GM19438 (cell line): ENCODE measurements around the gene CHMP6.

ENCODE experiments used
- ATAC-seq: cut with Tn5 transposase; IDR thresholded peaks from one replicate; pipeline ENCODE4 v1.9.1; 2021; ENCODE audit warnings: low read depth; ENCODE audit not compliant: unreplicated experiment

The CHMP6 gene

DNA sequence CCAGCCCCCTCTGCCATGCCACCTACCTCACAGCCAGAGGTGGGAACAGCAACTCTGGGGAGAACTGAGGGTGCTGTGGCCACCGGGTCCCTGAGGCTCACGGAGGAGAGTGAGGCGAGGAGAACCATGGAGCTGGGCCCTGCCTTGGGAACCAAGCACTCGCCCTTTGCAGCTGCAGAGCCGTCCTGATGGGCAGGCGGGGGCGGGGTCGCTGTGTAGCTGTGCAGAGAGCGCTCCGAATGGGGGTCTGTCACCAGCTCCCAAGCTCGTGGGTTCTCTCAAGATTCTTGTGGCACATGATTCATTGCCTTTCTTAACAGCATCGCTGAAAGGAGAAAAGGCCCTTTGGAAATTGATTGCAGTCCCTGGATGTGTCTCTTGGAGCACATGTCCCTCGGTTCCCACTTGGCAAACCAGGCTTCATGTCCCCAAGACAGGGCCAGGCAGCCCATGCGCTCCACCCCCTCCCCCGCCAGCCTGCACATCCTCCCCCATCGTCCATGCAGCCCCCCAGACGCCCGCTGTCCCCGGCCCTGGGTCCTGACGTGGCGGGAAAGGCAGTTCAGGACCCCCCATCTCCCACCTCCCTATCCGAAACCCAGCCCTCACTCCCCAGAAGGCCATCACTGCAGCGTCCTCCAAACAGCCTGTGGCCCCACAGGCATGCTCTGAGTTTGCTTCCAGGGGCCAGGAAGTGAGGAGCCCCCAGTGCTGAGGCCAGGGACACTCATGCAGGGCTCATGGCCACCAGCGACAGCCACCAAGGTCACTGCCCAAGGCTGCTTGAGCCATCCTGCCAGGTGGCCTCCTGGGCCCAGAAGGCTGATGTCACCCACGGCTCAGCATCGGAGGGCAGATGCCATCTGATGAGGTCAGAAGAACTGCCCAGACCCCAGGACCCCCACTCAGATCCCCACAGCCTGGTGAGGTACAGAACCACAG is 20.6 kb upstream of the CHMP6 start:
- ATAC-seq = no peak

DNA sequence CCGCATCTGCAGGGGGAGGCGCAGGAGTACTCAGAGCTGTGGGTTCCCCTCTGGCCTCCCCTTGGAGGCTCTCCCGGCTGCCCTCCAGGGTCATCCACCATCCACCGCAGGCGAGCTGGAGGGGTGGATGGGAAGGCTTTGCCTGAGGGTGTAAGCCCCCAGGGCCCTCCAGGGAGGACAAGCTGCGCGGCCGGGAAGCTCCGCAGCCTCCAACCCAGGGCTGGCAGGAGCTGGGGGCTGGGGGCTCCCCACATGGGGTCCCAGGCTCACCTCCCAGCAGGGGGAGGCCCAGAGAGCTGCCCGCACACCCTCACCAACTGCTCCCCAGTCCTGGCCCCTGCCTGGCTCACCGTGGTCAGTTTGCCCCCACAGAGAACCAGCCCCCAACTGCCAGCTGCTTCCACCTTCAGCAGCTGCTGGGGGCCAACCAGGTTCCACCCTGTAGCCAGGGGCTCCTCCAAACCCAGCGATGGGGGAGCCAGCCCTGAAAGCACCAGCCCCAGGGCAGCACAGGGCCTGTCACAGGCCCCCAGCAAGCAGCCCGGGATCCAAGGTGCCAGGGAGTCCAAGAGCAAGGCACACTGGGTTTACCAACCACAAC is 19.8 kb upstream of the CHMP6 start:
- no peak for ATAC-seq

DNA sequence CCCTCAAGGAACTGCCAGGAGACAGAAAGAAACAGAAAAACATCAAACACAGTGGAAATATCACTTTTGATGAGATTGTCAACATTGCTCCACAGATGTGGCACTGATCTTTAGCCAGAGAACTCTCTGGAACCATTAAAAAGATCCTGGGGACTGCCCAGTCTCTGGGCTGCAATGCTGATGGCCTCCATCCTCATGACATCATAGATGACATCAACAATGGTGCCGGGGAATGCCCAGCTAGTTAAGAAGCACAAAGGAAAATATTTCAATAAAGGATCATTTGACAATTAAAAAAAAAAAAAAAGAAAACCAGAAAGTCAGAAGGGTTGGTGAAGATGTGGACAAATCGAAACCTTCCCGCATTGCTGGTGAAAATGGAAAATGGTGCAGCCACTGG is 14.9 kb upstream of the CHMP6 start:
- ATAC-seq = no peak

DNA sequence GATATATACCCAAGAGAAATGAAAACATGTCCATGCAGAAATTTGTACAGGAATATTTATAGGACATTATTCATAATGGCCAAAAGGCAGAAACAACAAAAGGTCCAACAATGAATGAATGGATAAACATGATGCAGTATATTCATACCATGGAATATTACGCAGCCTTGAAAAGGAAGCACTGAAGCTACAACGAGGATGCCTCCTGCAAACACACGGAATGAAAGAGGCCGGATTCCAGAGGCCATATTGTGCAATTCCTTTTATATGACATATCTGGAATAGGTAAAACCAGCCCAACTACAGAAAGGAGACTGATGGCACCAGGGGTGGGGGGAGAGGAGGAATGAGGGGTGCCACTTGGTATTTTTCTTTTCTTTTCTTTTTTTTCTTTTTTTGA is 14.5 kb upstream of the CHMP6 start:
- ATAC-seq = no peak

DNA sequence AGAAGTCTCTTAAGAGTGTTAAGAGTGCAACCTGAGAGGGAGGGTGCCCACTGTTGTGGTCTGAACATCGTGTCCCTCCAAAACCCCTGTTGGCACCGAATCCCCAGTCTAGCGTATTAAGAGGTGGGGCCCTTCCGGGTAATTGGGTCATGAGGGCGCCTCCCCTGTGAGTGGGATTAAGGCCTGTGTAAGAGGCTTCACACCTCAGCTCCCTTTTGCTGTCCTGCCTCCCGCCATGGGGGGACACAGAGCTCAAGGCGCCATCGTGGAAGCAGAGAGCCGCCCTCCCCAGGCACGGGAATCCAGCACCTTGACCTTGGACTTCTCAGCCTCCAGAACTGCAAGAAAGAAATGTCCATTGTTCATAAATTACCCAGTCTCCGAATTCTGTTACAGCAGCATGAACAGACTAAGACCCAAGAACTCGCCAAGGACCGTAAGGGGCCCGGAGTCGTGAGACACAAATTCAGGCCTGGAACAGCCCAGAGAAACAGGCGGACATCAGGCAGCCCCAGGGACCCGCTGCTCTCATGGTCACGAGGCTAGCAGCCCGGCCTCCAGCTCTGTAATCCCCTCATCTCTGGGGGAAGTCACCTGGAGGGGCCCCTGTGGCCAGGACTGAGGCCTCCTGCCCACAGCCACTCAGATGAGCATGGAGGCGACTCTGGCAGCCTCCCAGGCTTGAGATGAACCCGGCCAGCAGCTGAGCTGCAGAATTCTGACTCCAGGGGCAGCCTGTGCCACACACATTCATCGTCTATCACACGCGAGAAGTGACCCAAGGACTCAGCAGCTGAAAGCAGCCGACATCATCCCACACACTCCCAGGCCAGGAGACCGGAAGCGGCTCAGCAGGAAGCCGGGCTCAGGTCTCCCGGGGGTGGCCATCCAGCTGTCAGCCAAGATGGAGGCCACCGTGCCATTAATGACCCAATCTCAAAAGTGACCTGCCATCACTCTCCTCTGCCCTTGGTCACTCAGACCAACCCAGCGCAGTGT is 12.8 kb upstream of the CHMP6 start:
- ATAC-seq = no peak

DNA sequence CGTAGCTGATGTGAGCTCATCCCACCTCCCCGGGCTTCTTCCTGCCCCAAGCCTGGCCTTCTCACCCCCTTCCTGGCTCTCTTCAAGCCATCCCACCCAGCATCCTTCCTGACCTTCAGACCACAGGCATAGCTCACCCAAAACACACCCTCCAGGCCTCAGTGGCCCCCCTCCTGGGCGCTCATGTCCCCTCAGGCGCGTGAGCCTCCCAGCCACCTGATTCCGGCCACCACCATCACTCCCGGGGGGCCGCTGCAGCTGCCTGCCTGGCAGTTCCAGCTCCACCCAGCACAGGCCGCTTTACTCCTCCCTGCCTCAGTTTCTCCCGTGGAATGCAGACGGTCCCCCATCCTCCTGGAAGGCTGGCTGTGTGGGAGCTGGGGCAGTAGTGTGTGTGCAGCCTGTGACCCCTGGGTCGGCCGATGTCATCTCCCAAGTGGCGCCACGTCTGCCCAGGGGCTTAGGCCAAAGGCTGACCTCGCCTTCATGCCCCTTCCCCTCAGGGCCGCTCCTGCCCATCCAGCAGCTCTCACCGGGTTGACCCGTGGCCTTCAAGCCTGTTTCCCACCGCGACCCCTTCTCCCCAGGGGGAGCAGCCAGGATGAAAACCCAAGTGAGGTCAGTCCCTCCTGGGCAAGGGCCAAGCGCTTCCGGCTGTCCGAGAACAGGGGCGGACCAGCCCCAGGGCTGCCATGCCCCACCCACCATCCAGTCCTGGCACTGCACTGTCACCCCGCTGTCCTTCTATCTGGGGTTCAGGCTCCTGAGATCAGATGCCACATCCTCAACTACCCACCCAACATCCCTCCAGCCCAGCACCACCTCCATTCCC is 11.9 kb upstream of the CHMP6 start:
- ATAC-seq = no peak

DNA sequence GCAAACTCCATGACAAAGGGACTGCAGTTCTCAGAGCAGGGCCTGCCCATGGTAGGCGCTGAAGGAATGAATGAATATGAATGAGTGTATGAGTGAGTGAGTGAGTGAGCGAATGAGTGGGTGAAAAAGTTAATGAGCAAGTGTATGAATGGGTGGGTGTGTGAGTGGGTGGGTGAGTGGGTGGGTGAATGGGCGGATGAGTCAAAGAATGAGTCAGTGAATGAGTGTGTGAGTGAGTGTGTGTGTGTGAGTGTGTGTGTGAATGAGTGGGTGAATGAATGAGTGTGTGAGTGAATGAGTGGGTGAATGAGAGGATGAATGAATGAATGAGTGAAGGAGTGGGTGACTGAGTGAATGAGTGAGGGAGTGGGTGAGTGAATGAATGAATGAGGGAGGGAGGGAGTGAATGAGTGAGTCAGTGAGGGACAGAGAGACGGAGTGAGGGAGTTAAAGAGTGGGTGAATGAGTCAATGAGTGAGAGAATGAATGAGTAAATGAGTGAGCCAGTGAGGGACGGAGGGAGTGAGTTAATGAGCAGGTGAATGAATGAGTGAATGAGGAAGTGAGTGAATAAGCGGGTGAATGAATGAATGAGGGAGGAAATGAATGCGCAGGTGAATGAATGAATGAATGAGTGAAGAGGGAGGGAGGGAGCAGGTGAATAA is 11.1 kb upstream of the CHMP6 start:
- ATAC-seq = no peak

DNA sequence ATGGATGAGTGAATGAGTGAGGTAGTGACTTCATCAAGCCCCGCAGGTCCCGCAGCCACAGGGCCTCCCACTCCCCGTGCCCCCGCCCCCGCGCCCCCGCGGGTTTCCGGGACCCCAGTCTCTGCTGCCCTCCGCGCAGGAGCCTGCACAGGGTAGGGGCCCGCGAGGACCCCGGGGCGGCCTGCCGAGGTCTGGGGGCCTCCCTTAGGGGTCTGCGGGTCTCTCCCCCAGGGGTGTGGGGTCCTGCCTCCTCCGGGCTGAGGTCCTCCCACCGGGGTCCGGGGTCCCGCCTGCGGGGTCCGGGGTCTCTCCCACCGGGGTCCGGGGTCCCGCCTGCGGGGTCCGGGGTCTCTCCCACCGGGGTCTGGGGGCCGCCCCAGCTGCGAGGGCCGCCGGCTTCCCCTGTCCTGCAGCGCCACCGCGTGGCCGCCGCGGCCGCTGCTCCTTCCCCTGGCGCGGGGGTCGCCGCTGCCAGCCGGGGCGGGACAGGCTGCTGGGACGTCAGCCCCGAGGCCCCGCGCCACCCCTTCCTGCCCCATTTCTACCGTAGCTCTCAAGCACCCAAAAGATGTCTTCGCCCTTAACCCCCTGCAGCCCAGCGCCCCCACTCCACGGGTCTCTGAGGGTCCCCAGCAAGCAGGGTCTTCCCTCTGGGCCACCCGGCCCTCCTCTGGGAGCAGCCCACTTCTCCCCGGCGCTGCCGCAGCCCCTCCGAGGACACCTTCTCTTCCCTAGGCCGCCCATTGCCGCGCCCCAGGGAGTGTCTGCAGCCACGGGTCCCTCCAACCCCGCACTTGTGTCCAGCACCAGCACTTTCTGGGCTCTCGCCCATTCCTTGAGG is 10.4 kb upstream of the CHMP6 start:
- ATAC-seq = no peak

DNA sequence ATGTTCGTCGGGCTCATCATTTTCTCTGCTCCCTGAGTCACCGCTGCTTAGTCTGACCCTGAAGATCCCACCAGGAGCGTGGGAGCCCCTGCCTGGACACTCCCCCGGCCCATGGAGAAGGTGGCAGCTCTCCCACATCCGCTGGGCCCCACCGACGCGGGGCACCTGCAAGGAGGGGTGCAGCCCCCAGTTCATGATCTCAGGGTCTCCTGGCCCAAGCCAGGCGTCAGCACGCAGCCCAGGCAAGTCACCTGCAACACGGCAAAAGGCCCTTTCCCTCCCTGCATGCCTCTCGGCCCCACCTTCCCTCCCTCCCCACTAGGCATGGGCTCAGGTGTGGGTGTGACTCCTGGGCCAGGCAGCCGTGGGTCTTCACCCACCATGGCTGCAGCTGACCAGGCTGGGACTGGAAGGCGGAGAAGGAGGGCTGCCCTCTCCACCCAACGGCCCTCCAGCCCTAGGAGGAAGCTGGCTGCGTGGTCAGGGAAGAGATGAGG is 9.7 kb upstream of the CHMP6 start:
- no peak for ATAC-seq

DNA sequence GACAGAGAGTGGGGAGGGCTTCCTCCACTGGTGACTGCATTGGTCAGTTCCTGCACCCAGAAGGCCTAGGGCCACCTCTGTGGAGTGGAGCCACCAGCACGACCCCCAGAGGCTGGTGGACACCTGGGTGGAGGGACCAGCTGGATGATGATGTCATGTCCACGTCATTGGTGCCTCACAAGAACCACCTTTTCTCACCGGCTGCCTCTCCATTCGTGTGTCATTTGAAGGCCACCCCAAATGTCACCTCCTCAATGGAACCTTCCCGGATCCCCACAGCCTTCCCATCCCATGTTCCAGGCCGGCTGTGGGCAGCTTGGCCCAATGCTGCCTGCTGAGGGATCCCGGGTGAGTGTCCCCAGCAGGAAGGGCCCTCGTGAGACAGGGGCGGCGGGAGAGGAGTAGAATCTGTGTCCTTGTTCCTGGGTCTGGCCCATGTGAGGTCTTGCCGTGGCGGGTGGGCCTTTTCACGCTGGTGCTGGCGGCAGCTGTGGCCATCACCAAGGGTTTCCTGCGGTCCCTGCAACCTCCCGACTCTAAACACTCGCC is 9.1 kb upstream of the CHMP6 start:
- ATAC-seq = no peak

DNA sequence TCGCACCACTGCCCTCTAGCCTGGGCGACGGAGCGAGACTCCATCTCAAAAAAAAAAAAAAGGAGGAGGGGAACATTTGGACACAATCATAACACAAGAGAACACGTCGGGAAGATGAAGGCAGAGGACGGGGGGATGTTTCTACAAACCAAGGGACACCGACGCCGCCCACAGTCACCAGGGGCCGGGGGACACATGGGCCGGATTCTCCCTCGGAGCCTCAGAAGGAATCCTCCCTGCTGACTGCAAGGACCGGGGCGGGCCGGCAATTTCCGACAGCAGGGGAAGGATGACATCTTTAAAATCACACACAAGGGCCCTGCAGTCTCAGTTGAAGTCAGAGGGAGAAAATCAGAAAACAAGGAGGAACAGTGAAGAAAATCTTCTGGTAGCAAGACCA is 8.1 kb upstream of the CHMP6 start:
- no peak for ATAC-seq

DNA sequence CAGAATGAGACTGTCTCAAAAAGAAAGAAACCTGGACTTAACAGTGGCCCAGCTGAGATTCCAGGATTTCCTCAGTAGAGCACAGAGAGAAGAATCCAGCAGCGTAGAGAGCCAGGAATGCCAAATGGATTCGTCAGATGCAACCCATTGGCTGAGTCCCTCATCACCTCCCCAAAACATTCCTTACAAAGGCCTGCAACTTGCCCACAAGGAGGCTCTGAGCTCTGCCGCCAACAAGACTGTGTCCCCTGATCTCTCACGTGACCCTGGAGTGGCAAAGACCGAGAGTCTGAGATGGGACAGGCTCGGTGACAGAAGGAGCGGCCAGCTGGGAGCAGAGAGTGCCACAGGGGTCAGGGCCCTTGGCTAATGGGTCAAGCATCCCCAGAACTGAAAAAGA is 6.9 kb upstream of the CHMP6 start:
- ATAC-seq = no peak

DNA sequence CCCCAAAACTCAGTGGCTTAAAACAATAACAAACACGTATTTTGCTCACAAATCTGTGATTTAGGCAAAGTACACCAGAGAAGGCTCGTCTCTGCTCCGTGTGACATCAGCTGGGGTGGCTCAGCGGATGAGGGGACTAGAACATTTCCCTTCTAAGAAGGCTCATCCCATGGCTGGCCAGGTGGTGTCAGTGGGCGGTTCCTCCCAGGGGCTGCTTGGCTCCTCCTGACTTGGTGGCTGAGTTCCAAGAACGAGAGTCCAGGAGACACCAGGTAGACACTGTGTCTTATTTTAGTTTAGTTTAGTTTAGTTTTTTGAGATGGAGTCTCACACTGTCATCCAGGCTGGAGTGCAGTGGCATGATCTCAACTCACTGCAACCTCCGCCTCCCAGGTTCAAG is 5.6 kb upstream of the CHMP6 start:
- ATAC-seq = no peak

DNA sequence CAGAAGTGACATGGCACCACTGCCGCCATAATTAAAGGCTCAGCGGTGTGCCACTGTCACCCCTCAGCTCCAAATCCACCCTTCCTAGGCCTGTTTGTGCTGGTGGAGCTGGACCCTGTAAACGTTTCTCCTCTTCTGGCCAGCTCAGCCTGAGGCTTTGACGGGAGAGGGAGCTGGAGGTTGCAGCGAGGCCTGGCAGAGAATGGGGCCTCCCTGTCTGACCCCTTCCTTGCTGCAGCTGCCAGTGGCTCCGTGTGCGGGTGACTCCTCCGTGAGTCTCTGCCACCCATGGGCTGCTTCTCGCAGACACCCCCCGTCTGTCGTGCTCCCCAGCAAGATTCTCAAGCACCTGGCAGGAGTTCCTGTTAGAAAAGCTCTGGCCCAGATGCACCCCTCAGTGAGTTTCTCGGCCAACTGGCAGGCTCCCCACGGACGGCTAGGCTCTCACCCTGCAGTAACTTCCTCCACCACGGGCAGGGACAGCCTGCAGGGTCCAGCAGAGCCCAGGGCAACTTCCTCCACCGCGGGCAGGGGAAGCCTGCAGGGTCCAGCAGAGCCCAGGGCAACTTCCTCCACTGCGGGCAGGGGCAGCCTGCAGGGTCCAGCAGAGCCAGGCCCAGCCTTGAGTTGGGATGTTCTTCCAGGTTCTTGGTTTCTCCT is 4.7 kb upstream of the CHMP6 start:
- no peak for ATAC-seq

DNA sequence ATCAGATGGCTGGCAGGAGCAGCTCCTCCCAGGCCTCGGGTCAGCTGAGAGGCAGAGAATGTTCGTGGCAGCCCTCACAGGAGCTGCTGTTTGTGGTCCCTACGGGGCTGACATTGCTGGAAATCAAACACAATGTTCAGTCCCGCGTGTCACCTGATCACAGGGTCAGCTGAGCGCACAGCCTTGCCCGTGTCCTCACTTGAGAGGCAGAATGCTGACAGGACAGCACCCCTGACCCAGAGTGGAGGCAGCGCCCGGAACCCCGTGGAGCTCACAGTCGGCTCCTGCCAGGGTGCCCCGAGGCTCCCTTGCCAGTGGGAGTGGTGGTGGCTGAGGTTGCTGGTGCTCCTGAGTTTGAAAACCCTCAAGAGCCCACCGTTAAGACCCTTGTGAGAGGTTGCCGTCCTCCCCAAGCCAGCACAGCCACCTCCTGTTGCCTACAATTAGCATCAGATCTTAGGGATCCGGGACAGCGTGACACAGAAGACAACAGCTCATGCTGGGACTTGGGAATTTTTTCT is 3.6 kb upstream of the CHMP6 start:
- no peak for ATAC-seq

DNA sequence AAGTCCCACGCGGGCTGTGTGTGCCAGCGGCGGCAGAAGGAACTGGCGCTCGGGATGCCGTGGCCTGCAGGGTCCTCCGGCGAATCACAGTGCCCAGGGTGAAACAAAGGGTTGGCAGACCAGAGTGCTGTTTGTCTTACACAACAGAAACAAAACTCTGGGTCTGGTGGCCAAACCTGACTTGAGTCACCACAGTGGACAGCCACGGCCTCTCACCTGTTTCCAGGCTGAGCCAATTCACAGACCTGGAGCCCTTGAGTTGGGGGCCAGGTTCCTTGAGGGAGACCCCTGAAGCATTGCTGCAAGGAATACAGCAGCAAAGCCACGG is 2.1 kb upstream of the CHMP6 start:
- ATAC-seq = no peak

DNA sequence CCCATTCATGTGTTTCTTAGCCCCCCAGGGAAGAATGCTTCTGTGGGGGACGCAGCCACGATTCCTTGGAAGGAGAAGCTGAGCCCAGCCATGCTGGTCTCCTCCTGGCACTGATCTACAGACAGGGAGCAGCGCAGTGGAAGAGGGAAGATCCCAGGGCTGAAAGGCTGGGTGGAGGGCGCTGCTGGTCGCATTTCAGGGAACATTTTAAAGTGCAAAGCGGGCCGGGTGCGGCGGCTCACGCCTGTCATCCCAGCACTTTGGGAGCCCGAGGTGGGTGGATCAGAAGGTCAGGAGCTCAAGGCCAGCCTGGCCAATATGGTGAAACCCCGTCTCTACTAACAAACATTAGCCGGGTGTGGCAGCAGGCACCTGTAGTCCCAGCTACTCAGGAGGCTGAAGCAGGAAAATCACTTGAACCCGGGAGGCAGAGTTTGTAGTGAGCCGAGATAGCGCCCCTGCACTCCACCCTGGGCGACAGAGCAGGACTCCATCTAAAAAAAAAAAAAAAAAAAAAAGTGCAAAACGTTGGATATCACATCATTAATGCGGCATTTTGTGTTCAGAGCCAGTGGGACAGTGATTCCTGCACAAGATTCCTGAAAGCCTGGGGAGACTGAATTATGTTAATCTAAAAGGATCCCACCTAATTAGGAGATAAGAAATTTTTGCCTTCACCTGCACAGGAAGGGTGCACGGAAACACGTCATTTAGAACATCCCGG is 558 bp upstream of the CHMP6 start:
- ATAC-seq = no peak
